ENCODE results near the gene SIX2.

SIX2 gene

DNA sequence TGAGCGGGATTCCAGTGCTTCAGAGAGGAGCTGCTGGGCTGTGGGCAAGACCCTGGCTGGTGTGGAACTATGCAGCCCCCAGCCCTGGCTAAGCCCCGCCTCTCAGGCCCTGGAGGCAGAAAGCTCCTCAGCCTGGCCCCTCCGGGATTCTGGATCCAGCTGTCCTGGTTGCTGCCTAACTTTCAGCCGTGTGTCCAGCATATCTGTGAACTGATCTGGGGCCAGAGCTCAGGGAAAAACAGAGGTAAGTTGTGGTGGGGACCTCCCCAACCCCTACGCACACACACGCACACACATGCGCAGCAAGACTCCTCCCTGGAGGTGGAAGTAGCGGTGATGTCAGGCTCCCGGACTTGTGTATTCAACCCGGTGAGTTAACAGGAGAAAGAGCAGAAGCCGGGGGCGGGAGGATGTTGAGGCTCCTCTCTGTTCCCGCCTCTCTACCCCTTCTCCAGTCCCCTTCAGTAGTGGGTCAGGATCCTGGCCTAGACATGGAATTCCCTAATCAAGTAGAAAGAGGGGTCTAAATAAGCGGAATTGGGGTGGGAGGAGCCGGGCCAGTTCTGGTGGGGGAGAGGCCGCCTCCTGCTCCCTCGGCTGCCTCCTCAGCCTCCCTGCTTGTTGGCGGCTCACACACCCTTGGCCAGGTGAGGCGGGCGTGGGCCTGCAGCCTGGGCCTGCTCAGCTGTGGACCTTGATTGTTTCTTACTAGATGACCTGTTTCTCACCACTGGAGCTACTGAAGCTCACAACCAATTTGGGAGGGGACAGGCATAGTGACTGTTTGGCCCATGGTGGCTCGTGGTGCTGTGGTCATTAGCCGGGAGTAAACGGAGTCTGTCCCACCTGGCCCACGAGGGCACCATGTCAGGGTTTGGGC is 33.4 kb downstream of the SIX2 start:
- CTCF ChIA-PET = interaction anchor here (1.1 to 9.5 kb wide), 4 partner anchors 12 to 518 kb away, joined by 3 to 81 read pairs (median 12); no protein-coding TSS in a partner anchor
- TF ChIP-seq, protein P1, sequence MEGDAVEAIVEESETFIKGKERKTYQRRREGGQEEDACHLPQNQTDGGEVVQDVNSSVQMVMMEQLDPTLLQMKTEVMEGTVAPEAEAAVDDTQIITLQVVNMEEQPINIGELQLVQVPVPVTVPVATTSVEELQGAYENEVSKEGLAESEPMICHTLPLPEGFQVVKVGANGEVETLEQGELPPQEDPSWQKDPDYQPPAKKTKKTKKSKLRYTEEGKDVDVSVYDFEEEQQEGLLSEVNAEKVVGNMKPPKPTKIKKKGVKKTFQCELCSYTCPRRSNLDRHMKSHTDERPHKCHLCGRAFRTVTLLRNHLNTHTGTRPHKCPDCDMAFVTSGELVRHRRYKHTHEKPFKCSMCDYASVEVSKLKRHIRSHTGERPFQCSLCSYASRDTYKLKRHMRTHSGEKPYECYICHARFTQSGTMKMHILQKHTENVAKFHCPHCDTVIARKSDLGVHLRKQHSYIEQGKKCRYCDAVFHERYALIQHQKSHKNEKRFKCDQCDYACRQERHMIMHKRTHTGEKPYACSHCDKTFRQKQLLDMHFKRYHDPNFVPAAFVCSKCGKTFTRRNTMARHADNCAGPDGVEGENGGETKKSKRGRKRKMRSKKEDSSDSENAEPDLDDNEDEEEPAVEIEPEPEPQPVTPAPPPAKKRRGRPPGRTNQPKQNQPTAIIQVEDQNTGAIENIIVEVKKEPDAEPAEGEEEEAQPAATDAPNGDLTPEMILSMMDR (IDR thresholded peaks at IDR 0.05; ENCODE audit: insufficient read depth, low read length, missing control alignments) = no peak
- no peak for DNase-seq (ENCODE audit: low read depth, low spot score)
- no peak overlapping the region for H3K4me3 ChIP-seq (ENCODE audit: low read depth, low read length)
- POLR2A ChIA-PET = no interaction called here

DNA sequence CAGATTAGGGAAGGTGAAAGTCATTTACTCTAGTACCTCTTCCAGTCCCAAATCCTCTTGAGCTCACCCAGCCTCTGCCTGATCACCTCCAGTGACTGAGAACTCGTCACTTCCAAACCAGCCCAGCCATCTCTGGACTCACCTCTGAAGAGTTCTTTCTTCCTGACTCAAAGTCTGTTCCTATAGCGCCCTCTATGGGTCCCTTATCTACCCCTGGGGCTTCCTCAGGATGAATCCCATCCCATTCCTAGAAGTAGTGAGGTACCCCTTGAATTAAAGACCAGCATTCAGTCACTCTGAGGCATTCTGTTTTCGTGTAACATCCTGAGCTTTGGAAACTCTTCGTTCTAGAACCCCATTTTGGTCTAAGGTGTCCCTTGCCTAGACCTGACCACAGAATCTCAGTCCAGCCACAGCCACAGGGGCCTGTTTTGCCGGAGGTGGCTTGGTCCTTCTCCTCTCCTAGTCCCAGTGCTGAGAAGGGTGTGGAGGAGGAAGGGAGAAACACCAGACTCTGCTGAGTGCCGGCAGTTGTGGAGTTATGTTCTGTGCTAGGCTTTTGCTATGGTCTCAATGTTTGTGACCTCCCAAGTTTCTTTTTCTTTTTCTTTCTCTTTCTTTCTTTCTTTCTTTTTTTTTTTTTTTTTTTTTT is 35.1 kb downstream of the SIX2 start:
- no peak for DNase-seq (ENCODE audit: low read depth, low spot score)
- TF ChIP-seq, protein P1 (IDR thresholded peaks at IDR 0.05; ENCODE audit: insufficient read depth, low read length, missing control alignments) = peak; percentile 11
- POLR2A ChIA-PET = no interaction called here
- CTCF ChIA-PET = interaction anchor here (0.6 to 9.5 kb wide), 15 partner anchors 8 to 930 kb away, joined by 3 to 81 read pairs (median 4); no protein-coding TSS in a partner anchor
- no peak overlapping the region for H3K4me3 ChIP-seq (ENCODE audit: low read depth, low read length)

DNA sequence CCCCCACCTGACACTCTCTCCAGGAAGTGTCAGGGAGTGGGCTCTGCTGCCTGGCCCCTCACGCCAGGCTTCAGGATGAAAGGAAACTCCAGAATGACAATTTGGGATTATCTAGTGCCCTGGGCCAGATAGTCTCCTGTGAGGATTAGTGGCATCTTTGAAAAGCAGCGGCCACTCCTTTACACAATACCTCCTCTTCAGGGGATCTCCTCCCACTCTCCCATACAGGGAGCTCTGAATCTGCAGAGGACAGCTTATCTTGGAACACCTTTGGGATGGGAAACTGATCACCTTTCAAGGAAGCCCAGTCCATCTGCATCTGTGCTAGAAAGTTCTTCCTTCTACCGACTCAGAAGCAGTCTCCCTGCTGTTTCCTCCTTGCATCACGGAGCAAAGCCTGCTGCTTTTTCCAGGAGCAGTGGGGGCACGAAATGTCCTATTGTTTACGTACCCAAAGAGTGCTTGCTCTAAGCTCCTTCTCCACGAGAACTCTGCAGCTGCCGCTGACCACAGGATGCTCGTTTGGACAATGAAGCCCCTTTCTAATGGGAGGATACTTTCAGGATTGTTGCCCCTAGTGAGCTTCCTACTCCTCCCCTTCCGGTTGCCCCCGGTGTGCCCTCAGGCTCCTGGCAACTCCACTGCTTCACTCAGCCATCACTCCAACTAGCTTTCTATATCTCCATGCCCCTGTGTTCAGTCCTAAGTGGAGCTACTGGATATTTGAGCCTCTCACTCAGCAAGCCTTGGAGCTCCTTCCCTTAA is 36.3 kb downstream of the SIX2 start:
- TF ChIP-seq, protein P1 (IDR thresholded peaks at IDR 0.05; ENCODE audit: insufficient read depth, low read length, missing control alignments) = no peak
- POLR2A ChIA-PET = interaction anchor here (0.6 kb wide), 1 partner anchor 484 kb away, joined by 3 read pairs; no protein-coding TSS in a partner anchor
- no peak for DNase-seq (ENCODE audit: low read depth, low spot score)
- no peak overlapping the region for H3K4me3 ChIP-seq (ENCODE audit: low read depth, low read length)
- CTCF ChIA-PET = interaction anchor here (1.2 to 9.5 kb wide), 12 partner anchors 8 to 929 kb away, joined by 3 to 81 read pairs (median 4); no protein-coding TSS in a partner anchor

DNA sequence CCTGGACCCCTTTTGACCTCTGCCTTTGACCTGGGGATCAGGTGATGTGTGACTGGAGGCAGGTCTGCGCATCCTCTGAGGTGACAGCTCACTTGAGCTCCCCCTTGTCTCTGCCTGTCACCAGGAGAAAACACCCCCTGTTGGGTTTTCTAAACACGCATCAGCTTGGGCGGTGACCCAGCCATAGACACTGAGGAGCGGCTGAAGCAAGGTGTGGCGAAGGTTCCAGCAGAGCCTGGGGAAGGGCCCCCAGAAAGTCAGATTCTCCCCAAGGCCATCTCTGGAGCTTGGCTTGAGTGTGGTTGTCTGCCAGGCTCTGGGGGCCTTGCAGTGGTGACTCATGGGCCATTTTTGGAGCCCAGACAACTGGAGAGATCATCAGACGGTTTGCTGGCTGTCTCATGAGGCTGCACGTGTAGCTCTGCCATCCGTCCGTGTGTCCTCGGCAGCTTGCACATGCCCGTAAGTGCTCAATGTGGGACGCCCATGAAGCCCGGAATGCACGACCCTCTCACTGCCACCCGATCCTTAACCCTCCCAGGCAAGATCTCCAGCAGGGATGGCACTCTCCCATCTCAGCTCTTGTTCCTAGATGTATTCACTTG is 38.3 kb downstream of the SIX2 start:
- no peak overlapping the region for H3K4me3 ChIP-seq (ENCODE audit: low read depth, low read length)
- no peak for DNase-seq (ENCODE audit: low read depth, low spot score)
- ChIA-PET POLR2A (no interaction called here), CTCF (interaction anchor here (0.9 to 9.5 kb wide), 7 partner anchors 12 to 580 kb away, joined by 3 to 81 read pairs (median 7); no protein-coding TSS in a partner anchor)
- TF ChIP-seq, protein P1 (IDR thresholded peaks at IDR 0.05; ENCODE audit: insufficient read depth, low read length, missing control alignments) = no peak

DNA sequence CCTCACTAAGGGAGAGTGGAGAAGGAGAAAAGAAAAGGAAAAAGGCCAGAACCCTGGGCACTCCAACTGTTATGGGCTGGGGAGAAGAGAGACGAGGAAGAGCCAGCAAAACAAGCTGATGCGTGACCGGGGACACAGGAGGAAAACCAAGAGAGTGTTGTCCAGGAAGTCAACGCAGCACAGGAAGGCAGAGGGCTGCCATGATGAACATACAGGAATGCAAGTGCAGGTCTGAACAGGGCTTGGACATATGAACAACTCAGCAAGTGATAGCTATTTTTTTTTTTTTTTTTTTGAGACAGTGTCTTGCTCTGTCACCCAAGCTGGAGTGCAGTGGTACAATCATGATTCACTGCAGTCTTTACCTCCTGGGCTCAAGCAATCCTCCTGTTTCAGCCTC is 39.3 kb downstream of the SIX2 start:
- TF ChIP-seq, protein P1 (IDR thresholded peaks at IDR 0.05; ENCODE audit: insufficient read depth, low read length, missing control alignments) = no peak
- no peak for DNase-seq (ENCODE audit: low read depth, low spot score)
- ChIA-PET CTCF (interaction anchor here (0.9 to 9.5 kb wide), 4 partner anchors 13 to 525 kb away, joined by 3 to 81 read pairs (median 52); no protein-coding TSS in a partner anchor), POLR2A (interaction anchor here (0.6 kb wide), 1 partner anchor 135 kb away, joined by 3 read pairs; no protein-coding TSS in a partner anchor)
- H3K4me3 ChIP-seq (ENCODE audit: low read depth, low read length) = no peak overlapping the region
